Activated CD4-positive, alpha-beta T cell treated with anti-CD3 and anti-CD28 coated beads, Interleukin-2, amount 10 ng/mL, durations not matched to agents 7 days and 5 days (primary cell): ENCODE results near the gene VSTM4. TPM values are rescaled to one million over a fixed set of nuclear protein-coding genes. Genes with fewer than 3 reads are reported as not detected.

Source experiments
- CTCF ChIA-PET: fragments of 350-600 bp; sonication (Branson Sonifier 250); formaldehyde crosslinking; loops from one replicate; lab custom pipeline; 2021; ENCODE audit warnings: antibody characterized with exemption; lab: Charles Lee
- POLR2A ChIA-PET: fragments of 350-600 bp; sonication (Branson Sonifier 250); formaldehyde crosslinking; loops from one replicate; lab custom pipeline; 2021; ENCODE audit warnings: antibody characterized with exemption; lab: Charles Lee
- DNase-seq: peaks from one replicate; pipeline ENCODE4 v3.0.0-alpha.2; 2020
- H3K27ac Mint-ChIP-seq: one replicate; pipeline ENCODE4 v1.8.0; 2021; ENCODE audit warnings: mild to moderate bottlenecking, moderate library complexity, mixed read lengths
- H3K27me3 Mint-ChIP-seq: one replicate; pipeline ENCODE4 v1.8.0; 2021; ENCODE audit warnings: mixed read lengths
- H3K36me3 Mint-ChIP-seq: one replicate; pipeline ENCODE4 v1.8.0; 2021; ENCODE audit warnings: low read depth, mixed read lengths
- H3K4me1 Mint-ChIP-seq: one replicate; pipeline ENCODE4 v1.8.0; 2021; ENCODE audit warnings: mixed read lengths
- H3K4me3 Mint-ChIP-seq: one replicate; pipeline ENCODE4 v1.8.0; 2021; ENCODE audit warnings: mild to moderate bottlenecking, moderate library complexity, mixed read lengths
- H3K9me3 Mint-ChIP-seq: one replicate; pipeline ENCODE4 v1.8.0; 2021; ENCODE audit warnings: mixed read lengths
- total RNA-seq, 2 experiments: library from RNA; stranded (reverse); gene quantifications; one replicate each; pipeline ENCODE4 v1.2.3, GENCODE V29; 2021

The VSTM4 gene
- total RNA-seq, 2 experiments from 2014 or later: 0.12 to 0.15 TPM

DNA sequence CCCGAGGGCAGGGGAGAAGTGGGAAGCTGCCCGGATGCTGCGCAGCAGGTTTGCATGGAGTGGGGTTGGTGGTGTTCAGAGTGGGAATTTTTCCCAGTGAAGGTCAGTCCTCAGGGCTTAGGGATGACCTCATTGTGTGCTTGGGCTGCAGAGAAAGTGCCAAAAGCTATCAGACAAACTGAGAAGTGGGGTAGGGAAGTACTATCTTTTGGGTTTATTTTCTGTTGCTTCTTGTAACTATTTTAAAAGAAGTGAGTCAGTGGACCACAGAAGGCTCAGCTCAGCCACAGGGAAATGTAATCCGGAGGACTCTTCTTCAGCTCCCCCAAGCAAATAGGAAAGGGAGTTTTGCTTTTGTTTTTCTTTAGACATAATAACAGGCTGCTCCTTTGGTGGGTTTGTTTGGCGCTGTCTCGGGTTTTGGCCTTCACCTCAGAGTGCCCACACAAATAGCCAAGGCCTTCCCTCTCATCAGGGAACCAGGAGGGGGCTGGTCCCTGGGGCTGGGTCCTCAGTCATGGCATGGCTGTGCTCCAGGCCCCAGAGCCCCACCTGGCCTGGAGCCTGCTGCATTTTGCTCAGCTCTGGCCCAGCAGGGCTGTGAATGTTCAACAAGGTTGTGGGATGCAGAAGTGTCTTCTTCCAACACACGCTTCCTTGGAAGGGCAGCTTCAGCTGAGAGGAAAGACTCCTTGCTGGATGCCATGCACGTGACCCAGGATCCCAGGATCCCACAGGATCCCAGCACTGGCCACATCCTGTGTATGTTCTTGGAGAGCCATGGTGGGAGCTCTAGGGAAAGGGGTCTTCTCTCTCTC lies 23.9 kb upstream of the VSTM4 start:
- POLR2A ChIA-PET: no interaction called here
- Mint-ChIP-seq H3K27me3 (peaks cover 13% of the 10 kb centered on the region), H3K36me3 (no peaks in the 10 kb centered on the region), H3K27ac (no peak overlapping the region), H3K4me3 (no peak overlapping the region), H3K4me1 (no peaks in the 10 kb centered on the region), H3K9me3 (no peaks in the 10 kb centered on the region)
- no peak for DNase-seq
- CTCF ChIA-PET: interaction anchor here (0.6 kb wide), 1 partner anchor 521 kb away, joined by 3 read pairs; no protein-coding TSS in a partner anchor

DNA sequence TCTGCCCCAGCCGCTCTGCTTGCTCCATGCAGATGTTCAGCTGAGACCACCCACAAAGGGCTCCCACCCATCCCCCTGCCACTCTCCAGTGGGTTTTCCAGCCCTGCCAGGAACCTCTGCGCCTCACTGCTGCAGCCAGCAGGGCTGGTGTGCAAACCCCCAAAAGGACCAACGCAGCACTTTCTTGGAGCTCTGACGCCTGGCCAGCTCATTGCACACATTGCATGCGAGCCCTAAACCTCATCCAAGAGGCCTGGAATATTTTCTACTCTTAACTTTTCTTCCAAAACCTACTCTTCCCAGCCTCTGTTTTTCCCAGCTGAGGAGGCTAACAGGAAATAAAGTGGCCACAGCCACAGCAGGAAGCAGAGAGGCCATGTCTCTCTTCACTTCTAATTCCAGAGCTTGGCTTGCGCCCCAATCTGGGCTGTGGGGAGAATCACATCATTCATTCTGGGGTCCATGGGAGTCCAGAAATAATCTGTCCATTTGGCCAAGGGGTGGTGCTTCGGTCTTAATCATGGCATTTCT lies 23.1 kb upstream of the VSTM4 start:
- H3K4me3 Mint-ChIP-seq: no peak overlapping the region
- no peaks in the 10 kb centered on the region for H3K36me3 Mint-ChIP-seq

DNA sequence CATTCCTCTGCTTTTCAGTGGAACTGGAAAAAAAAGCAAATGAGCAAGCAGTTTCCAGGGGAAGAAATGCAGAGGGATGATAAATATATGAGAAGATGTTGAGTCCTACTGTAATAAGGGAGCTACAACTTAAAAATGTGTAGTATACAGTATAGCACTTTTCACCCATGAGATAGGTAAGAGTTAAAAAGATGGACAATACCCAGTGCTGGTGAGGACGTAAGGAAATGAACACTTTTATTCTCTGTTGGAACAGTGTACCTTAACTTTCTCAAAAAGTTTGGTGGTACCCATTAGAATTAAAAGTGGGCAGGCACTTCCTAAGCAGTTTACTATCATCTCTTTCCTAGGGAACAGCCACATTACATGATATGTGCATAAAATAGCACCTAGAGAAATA lies 21.2 kb upstream of the VSTM4 start:
- Mint-ChIP-seq H3K27me3 (peaks cover 17% of the 10 kb centered on the region), H3K36me3 (no peaks in the 10 kb centered on the region), H3K27ac (no peak overlapping the region), H3K4me3 (no peak overlapping the region), H3K9me3 (no peaks in the 10 kb centered on the region), H3K4me1 (no peaks in the 10 kb centered on the region)
- DNase-seq: no peak
- CTCF ChIA-PET: no interaction called here
- POLR2A ChIA-PET: no interaction called here

More for the DNA sequence above, 23.1 kb upstream of the VSTM4 start:
- DNase-seq: no peak
- H3K9me3 Mint-ChIP-seq: no peaks in the 10 kb centered on the region
- no peak overlapping the region for H3K27ac Mint-ChIP-seq
- H3K27me3 Mint-ChIP-seq: peaks cover 17% of the 10 kb centered on the region
- CTCF ChIA-PET: interaction anchor here (0.6 kb wide), 1 partner anchor 522 kb away, joined by 3 read pairs; no protein-coding TSS in a partner anchor
- H3K4me1 Mint-ChIP-seq: no peaks in the 10 kb centered on the region
- POLR2A ChIA-PET: no interaction called here

DNA sequence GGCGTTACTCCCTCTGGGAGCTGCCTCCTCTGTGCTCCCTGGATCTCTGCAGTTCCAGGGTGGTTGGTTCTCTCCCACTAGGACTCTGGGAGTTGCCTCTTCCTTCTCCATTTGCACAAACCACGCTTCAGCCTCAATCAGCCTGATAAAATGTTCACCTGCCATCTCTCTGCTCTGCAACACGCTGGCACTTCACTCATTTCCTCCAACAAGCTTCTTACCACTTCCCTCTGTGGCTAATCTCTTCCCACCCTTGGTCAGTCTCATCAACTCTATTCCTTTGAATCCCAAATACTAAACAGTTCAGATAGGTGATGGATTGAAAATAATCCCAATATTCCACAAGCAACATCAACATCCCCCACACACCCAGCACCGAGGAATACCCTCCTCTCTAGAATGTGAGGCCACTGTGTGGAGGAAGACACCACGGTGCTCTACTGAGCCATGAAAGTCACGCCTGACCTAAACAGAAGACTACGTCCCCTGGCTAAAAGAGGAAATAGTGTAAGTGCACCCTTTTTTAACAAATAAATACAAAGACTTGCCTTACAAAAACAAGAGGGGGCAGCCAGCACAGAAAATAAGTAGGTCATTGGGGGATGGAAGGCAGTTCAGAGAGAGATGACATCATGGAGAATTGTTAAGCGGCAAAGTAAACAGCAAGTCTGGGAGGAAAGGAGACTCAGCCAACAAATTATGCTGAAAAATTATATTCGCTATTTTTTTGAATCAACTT lies 20.4 kb upstream of the VSTM4 start:
- H3K27me3 Mint-ChIP-seq: peaks cover 17% of the 10 kb centered on the region
- no peaks in the 10 kb centered on the region for H3K9me3 Mint-ChIP-seq
- no peak overlapping the region for H3K27ac Mint-ChIP-seq
- DNase-seq: no peak
- CTCF ChIA-PET: no interaction called here
- no peaks in the 10 kb centered on the region for H3K36me3 Mint-ChIP-seq
- H3K4me1 Mint-ChIP-seq: no peaks in the 10 kb centered on the region
- H3K4me3 Mint-ChIP-seq: no peak overlapping the region
- POLR2A ChIA-PET: no interaction called here

DNA sequence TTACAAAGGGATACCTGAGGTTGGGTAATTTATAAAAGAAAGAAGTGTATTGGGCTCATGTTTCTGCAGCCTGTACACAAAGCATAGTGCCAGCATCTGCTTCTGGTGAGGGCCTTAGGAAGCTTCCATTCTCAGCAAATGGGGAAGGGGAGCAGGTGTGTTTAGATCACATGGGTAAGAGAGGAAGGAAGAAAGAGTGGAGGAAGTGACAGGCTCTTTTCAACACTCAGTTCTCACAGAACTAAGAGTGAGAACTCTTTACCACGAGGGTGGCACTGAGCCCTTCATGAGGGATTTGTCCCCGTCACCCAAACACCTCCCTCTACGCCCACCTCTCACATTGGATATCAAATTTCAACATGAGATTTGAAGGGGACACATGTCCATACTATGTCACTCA lies 19.0 kb upstream of the VSTM4 start:
- ChIA-PET POLR2A (no interaction called here), CTCF (no interaction called here)

DNA sequence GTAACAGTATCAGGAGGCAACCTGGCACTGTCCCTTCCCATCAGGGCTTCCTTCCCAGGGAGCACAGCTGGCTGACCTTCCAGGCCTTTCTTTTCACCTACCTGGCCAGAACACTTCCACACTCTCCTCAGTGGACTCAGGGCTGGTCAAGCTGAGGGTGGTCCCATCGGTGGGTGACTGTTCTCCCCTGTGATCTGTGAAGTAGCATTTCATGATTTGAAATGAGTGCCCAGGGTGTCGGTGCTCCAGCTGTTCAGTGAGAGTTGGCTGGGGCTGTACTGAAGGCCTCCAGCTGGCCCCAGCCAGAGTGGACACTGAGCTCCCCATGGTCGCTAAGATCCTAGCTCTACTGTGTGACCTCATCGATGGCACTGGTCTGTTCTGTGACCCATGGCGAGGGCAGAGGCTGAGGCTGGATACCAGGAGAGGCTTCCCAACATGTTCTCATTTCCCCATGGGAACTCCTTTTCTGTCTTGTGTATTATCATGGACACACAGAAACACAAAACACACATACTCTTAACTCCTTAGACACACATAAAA lies 18.5 kb upstream of the VSTM4 start, which contains the start of gene FAM170B:
FAM170B (minus strand) TSS at position 316 of the 543 bp plus-strand sequence; CDS start at position 213, 103 bp downstream.
- DNase-seq: no peak
- CTCF ChIA-PET: no interaction called here
- Mint-ChIP-seq H3K9me3 (no peaks in the 10 kb centered on the region), H3K27ac (no peak within 1 kb of the TSS), H3K36me3 (no peaks in the 10 kb centered on the region), H3K4me1 (no peaks in the 10 kb centered on the region), H3K27me3 (peaks cover 17% of the 10 kb centered on the region), H3K4me3 (no peak within 1 kb of the TSS)
- POLR2A ChIA-PET: no interaction called here

More for the DNA sequence above, 19.0 kb upstream of the VSTM4 start:
- H3K4me3 Mint-ChIP-seq: no peak overlapping the region
- peaks cover 17% of the 10 kb centered on the region for H3K27me3 Mint-ChIP-seq
- DNase-seq: no peak
- H3K36me3 Mint-ChIP-seq: no peaks in the 10 kb centered on the region
- H3K27ac Mint-ChIP-seq: no peak overlapping the region
- H3K9me3 Mint-ChIP-seq: no peaks in the 10 kb centered on the region
- no peaks in the 10 kb centered on the region for H3K4me1 Mint-ChIP-seq

DNA sequence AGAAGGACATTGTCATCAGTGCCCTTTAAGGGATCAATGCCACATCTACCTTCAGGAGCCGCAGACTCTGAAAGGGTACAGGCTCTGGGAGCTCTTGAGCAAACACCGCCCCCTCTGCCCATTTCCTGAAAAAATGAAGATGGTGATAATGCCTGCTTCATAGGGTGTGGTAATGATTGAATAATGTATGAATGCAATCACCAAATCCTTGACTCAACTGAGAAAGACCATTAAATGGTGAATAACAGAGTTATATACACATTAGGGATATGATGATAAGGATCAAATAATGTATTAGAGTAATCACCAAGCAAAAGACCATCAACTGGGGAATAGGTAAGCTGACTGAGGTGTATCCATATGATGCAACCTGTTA lies 17.0 kb upstream of the VSTM4 start:
- no peak overlapping the region for H3K27ac Mint-ChIP-seq
- peaks cover 15% of the 10 kb centered on the region for H3K27me3 Mint-ChIP-seq
- no peak for DNase-seq
- CTCF ChIA-PET: no interaction called here
- H3K4me3 Mint-ChIP-seq: no peak overlapping the region
- H3K36me3 Mint-ChIP-seq: no peaks in the 10 kb centered on the region
- no peaks in the 10 kb centered on the region for H3K4me1 Mint-ChIP-seq
- POLR2A ChIA-PET: no interaction called here
- H3K9me3 Mint-ChIP-seq: no peaks in the 10 kb centered on the region

DNA sequence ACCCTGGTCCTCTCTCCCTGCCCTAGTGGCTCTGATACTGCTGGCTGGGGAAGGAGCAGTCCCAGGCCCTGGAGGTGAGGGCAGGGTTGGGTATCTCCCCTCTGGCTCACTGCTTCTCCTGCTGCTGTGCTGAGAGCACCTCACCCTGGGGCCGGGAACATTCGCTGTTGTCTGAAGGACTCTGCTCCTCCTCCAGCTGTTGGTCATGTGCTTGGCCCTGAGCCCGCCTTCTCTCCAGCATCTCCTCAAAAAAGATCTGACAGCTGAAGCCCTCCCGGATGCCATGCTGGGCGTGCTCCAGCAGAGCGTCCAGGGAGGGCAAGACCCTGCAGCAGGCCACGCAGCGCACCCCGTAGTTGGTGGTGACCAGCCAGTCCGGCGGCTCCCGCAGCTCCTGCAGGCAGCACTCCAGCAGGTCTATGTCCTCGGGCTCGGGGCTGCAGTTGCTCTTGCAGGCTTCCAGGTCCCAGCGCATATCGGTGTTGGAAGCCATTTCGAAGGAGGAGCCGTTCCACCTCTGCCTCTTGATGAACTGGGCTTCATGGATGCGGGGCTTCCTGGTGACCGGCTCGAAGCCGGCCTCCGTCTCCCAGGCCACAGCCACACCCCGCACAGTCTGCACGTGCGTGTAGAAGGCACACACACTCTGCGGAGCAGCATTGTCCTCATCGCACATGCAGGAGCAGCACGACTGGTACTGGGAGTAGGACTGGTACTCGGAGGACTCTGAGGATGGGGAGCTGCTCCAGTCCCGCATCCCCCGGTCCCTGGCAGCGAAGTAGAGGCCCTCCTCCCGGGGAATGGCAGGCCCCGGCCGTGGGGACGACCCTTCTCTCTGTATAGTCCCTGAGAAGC lies 16.4 kb upstream of the VSTM4 start:
- Mint-ChIP-seq H3K36me3 (no peaks in the 10 kb centered on the region), H3K4me1 (no peaks in the 10 kb centered on the region), H3K27me3 (peaks cover 10% of the 10 kb centered on the region), H3K27ac (no peak overlapping the region), H3K4me3 (no peak overlapping the region), H3K9me3 (no peaks in the 10 kb centered on the region)
- no peak for DNase-seq
- POLR2A ChIA-PET: no interaction called here
- CTCF ChIA-PET: no interaction called here

DNA sequence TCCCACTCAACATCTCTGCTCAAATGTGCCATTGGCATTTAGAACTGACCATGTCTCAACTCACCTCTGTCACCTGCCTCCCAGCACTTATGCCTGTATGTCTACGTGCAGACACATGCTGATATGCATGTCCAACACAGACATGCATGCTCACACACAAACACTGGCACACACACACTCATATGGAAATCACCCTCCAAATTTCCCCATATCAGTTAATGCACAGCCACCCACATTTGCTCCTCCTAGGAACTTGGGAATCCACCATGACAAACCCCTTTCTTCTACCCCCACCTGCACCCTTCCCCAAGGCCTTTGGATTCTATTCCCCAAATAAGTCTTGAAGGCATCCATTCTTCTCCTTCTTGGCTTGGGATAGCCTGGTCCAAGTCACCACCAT lies 14.1 kb upstream of the VSTM4 start:
- no peaks in the 10 kb centered on the region for H3K9me3 Mint-ChIP-seq

DNA sequence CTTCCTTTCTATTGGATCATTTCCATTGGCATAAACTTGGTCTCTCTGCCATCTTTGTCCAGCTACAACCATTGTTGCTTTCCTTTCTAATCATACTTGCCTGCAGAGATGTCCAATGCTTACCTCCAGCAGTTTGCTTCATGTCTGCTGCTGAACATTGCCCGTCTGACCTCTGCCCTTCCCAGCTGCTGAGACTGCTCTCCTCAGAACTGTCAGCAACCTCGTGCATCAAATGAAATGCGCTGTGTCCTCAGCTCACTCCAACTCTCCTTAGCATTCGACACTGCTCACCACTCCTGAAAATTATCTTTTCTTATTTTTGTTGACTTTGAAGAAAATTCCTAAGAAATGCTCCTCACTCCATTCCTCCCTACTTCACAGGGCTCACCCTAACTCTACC lies 13.5 kb upstream of the VSTM4 start:
- CTCF ChIA-PET: no interaction called here
- no peak for DNase-seq
- POLR2A ChIA-PET: no interaction called here

More for the DNA sequence above, 14.1 kb upstream of the VSTM4 start:
- H3K36me3 Mint-ChIP-seq: no peaks in the 10 kb centered on the region
- no peak overlapping the region for H3K4me3 Mint-ChIP-seq
- ChIA-PET CTCF (no interaction called here), POLR2A (no interaction called here)
- H3K27me3 Mint-ChIP-seq: peaks cover 8% of the 10 kb centered on the region
- H3K4me1 Mint-ChIP-seq: no peaks in the 10 kb centered on the region
- H3K27ac Mint-ChIP-seq: no peak overlapping the region
- DNase-seq: no peak

DNA sequence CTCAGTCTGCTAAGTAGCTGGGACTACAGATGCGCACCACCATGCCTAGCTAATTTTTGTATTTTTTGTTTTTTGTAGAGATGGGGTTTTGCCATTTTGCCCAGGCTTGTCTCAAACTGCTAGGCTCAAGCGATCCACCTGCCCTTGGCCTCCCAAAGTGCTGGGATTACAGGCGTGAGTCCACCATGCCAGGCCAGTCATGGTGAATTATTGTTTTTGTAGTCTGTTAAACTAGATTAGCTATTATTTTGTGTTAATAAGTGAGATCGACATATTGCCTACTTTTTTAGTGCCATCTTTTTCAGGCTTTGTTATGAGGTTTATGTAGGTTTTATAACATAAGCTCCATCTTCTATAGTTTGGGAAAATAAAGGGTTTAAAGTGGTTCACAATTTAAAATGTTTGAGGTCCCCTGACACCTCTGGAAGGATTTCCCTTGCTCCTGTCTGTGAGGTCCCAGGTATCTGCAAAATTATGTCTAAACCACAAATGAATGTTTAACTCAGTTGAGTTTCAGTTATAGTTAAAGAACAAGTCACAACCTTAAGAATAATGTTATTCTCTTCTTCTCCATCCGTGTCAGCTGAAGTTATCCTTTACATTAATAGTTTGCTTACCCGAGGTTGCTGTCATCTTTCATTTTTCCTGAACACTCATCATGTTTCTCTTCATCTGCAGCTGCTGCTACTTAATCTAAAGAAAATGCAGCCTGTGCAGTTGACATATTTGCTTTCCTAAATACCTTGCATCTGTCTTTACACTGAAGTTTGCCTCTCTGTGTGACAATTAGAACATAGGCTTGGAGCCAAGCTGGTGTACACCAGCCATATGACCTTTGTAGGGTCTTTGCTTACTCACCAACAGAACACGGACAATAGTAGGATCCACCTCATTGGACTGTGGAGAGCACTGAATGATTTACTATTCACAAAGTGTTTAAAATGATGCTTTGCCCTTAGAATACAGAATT lies 8.9 kb upstream of the VSTM4 start:
- H3K4me3 Mint-ChIP-seq: no peak overlapping the region
- H3K4me1 Mint-ChIP-seq: no peaks in the 10 kb centered on the region
- H3K27ac Mint-ChIP-seq: no peak overlapping the region
- no peaks in the 10 kb centered on the region for H3K9me3 Mint-ChIP-seq
- ChIA-PET POLR2A (no interaction called here), CTCF (no interaction called here)
- no peaks in the 10 kb centered on the region for H3K36me3 Mint-ChIP-seq
- no peak for DNase-seq
- peaks cover 28% of the 10 kb centered on the region for H3K27me3 Mint-ChIP-seq

More for the DNA sequence above, 13.5 kb upstream of the VSTM4 start:
- H3K4me1 Mint-ChIP-seq: no peaks in the 10 kb centered on the region
- H3K9me3 Mint-ChIP-seq: no peaks in the 10 kb centered on the region
- H3K4me3 Mint-ChIP-seq: no peak overlapping the region
- H3K27ac Mint-ChIP-seq: no peak overlapping the region
- H3K36me3 Mint-ChIP-seq: no peaks in the 10 kb centered on the region
- peaks cover 6% of the 10 kb centered on the region for H3K27me3 Mint-ChIP-seq
